WTC11 (cell line): Measurements from ENCODE around the gene HAPLN3. TPM values are rescaled to one million over a fixed set of nuclear protein-coding genes. Genes with fewer than 3 reads are reported as not detected.

Experiments used
- ATAC-seq: fragments of 200-7000 bp; cut with Tn5 transposase; 2 replicates; pipeline ENCODE4 v1.10.0; 2021; ENCODE audit warnings: mild to moderate bottlenecking, moderate library complexity
- CTCF ChIA-PET: fragments of 300-600 bp; sonication (Branson Sonifier 250); formaldehyde crosslinking; loops from one replicate; lab custom pipeline; 2021; ENCODE audit warnings: antibody characterized with exemption; lab: Charles Lee
- POLR2A ChIA-PET: fragments of 350-600 bp; sonication (Branson Sonifier 250); formaldehyde crosslinking; loops from one replicate; lab custom pipeline; 2021; ENCODE audit warnings: antibody characterized with exemption; lab: Charles Lee
- DNase-seq: peaks from one replicate; pipeline ENCODE4 v3.0.0; 2021; ENCODE audit warnings: low spot score
- H3K27ac Mint-ChIP-seq: 2 replicates; pipeline ENCODE4 v1.8.0; 2021; ENCODE audit warnings: mixed read lengths
- H3K27me3 Mint-ChIP-seq: 2 replicates; pipeline ENCODE4 v1.8.0; 2021; ENCODE audit warnings: low read depth, mild to moderate bottlenecking, moderate library complexity, mixed read lengths
- H3K36me3 Mint-ChIP-seq: 2 replicates; pipeline ENCODE4 v1.8.0; 2021; ENCODE audit warnings: mixed read lengths
- H3K4me1 Mint-ChIP-seq: 2 replicates; pipeline ENCODE4 v1.8.0; 2022; ENCODE audit warnings: mixed read lengths
- H3K4me3 Mint-ChIP-seq: 2 replicates; pipeline ENCODE4 v1.8.0; 2021; ENCODE audit warnings: mild to moderate bottlenecking, moderate library complexity, mixed read lengths
- H3K9me3 Mint-ChIP-seq: 2 replicates; pipeline ENCODE4 v1.8.0; 2021; ENCODE audit warnings: mixed read lengths
- KAT7 ChIP-seq: sonication (generic); formaldehyde crosslinking; IDR thresholded peaks from 2 replicates; pipeline ENCODE4 v1.8.1; 2023; ENCODE audit warnings: missing genetic modification reagents, mild to moderate bottlenecking, borderline replicate concordance
- MXD4 ChIP-seq: fragments of 250-450 bp; sonication (Bioruptor Pico); IDR thresholded peaks from 2 replicates; pipeline ENCODE4 v1.8.0; 2021; ENCODE audit warnings: mild to moderate bottlenecking, moderate library complexity, borderline replicate concordance
- NR1H2 ChIP-seq: sonication (generic); formaldehyde crosslinking; IDR thresholded peaks from 2 replicates; pipeline ENCODE4 v1.9.0; 2021; ENCODE audit warnings: mild to moderate bottlenecking, moderate library complexity, missing genetic modification reagents
- SMAD3 ChIP-seq: sonication (generic); formaldehyde crosslinking; IDR thresholded peaks from 2 replicates; pipeline ENCODE4 v1.8.0; 2022; ENCODE audit warnings: missing genetic modification reagents, mild to moderate bottlenecking, borderline replicate concordance
- total RNA-seq: library from RNA; stranded (reverse); gene quantifications from 3 replicates; pipeline ENCODE4 v1.2.3, GENCODE V29; 2021
- TF ChIP-seq, protein P1 (sequence below): sonication (generic); formaldehyde crosslinking; IDR thresholded peaks from 2 replicates; pipeline ENCODE4 v1.8.1; 2022; ENCODE audit warnings: low read depth, mild to moderate bottlenecking, moderate library complexity, missing genetic modification reagents, borderline replicate concordance
- TF ChIP-seq, protein P2 (sequence below): fragments of 250-450 bp; sonication (Bioruptor Pico); IDR thresholded peaks from 2 replicates; pipeline ENCODE4 v1.8.0; 2021; ENCODE audit warnings: mild to moderate bottlenecking
- TF ChIP-seq, protein P3 (sequence below): fragments of 250-450 bp; sonication (Bioruptor Pico); IDR thresholded peaks from 2 replicates; pipeline ENCODE4 v1.9.0; 2021; ENCODE audit warnings: mild to moderate bottlenecking, borderline replicate concordance
- TF ChIP-seq, protein P4 (sequence below): fragments of 250-450 bp; sonication (Bioruptor Pico); IDR thresholded peaks from 2 replicates; pipeline ENCODE4 v1.9.0; 2021; ENCODE audit warnings: moderate library complexity, mild to moderate bottlenecking, inconsistent platforms, borderline replicate concordance
- TF ChIP-seq, protein P5 (sequence below): sonication (generic); formaldehyde crosslinking; IDR thresholded peaks from 2 replicates; pipeline ENCODE4 v1.8.0; 2023; ENCODE audit warnings: missing genetic modification reagents
- TF ChIP-seq, protein P6 (sequence below): sonication (generic); formaldehyde crosslinking; IDR thresholded peaks from 2 replicates; pipeline ENCODE4 v1.8.0; 2022; ENCODE audit warnings: missing genetic modification reagents
- TF ChIP-seq, protein P7 (sequence below): sonication (generic); formaldehyde crosslinking; IDR thresholded peaks from 2 replicates; pipeline ENCODE4 v1.8.0; 2022; ENCODE audit warnings: mild to moderate bottlenecking, missing genetic modification reagents
- TF ChIP-seq, protein P8 (sequence below): sonication (generic); formaldehyde crosslinking; IDR thresholded peaks from 2 replicates; pipeline ENCODE4 v1.8.1; 2023; ENCODE audit warnings: mild to moderate bottlenecking, missing genetic modification reagents, moderate library complexity
- TF ChIP-seq, protein P9 (sequence below): sonication (generic); formaldehyde crosslinking; IDR thresholded peaks from 2 replicates; pipeline ENCODE4 v1.8.1; 2022; ENCODE audit warnings: mild to moderate bottlenecking, moderate library complexity, missing genetic modification reagents
- TF ChIP-seq, protein P10 (sequence below): sonication (generic); formaldehyde crosslinking; IDR thresholded peaks from 2 replicates; pipeline ENCODE4 v1.8.1; 2023; ENCODE audit warnings: mild to moderate bottlenecking, missing genetic modification reagents

The HAPLN3 gene
- total RNA-seq, 1 experiment from 2014 or later = 50.6 TPM

DNA sequence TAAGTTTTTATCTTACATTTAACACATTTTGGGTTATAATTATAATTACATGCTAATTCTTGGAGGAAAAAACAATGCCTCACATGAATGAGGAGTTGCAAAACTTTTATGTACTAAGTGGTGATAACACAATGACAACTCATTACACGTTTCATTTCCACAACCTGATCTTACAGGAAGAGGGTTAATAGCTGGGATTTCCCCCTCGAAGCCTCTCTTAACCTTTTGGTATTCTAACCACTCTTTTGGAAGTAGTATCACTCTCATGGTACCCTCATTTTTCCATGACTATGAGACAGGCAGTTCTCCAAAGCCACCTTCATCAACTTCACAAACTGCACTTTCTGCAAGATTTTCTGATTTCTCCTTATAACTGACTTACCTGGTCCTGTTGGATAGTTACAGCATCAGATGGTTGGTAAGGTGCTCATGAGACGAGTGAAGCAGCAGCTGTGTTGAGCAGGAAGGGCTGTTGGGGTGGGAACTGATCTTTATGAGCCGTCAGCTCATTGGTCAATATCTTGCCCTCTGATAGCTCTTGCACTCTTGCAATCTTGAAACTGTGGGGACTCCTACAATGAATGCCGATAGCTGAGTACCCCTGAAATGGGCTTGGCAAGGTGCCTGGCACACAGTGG lies 50.5 kb downstream of the HAPLN3 start (continued):
- TF ChIP-seq, protein P1, sequence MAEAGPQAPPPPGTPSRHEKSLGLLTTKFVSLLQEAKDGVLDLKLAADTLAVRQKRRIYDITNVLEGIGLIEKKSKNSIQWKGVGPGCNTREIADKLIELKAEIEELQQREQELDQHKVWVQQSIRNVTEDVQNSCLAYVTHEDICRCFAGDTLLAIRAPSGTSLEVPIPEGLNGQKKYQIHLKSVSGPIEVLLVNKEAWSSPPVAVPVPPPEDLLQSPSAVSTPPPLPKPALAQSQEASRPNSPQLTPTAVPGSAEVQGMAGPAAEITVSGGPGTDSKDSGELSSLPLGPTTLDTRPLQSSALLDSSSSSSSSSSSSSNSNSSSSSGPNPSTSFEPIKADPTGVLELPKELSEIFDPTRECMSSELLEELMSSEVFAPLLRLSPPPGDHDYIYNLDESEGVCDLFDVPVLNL (CRISPR knock-in tag) = no peak
- TF ChIP-seq, protein P2, sequence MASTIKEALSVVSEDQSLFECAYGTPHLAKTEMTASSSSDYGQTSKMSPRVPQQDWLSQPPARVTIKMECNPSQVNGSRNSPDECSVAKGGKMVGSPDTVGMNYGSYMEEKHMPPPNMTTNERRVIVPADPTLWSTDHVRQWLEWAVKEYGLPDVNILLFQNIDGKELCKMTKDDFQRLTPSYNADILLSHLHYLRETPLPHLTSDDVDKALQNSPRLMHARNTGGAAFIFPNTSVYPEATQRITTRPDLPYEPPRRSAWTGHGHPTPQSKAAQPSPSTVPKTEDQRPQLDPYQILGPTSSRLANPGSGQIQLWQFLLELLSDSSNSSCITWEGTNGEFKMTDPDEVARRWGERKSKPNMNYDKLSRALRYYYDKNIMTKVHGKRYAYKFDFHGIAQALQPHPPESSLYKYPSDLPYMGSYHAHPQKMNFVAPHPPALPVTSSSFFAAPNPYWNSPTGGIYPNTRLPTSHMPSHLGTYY (CRISPR knock-in tag) = no peak

DNA sequence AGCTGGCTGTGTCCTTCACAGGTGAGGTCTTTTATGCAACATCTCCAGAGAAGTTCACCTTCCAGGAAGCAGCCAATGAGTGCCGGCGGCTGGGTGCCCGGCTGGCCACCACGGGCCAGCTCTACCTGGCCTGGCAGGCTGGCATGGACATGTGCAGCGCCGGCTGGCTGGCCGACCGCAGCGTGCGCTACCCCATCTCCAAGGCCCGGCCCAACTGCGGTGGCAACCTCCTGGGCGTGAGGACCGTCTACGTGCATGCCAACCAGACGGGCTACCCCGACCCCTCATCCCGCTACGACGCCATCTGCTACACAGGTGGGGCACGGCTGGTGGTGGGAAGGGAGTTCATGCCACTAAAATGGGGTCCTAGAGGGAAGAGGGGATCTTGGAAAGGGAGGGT lies 52.0 kb downstream of the HAPLN3 start:
- H3K27ac Mint-ChIP-seq = no peak overlapping the region
- H3K4me1 Mint-ChIP-seq = no peaks in the 10 kb centered on the region
- no peak for DNase-seq
- POLR2A ChIA-PET = no interaction called here
- no peaks in the 10 kb centered on the region for H3K9me3 Mint-ChIP-seq
- TF ChIP-seq, protein P3, sequence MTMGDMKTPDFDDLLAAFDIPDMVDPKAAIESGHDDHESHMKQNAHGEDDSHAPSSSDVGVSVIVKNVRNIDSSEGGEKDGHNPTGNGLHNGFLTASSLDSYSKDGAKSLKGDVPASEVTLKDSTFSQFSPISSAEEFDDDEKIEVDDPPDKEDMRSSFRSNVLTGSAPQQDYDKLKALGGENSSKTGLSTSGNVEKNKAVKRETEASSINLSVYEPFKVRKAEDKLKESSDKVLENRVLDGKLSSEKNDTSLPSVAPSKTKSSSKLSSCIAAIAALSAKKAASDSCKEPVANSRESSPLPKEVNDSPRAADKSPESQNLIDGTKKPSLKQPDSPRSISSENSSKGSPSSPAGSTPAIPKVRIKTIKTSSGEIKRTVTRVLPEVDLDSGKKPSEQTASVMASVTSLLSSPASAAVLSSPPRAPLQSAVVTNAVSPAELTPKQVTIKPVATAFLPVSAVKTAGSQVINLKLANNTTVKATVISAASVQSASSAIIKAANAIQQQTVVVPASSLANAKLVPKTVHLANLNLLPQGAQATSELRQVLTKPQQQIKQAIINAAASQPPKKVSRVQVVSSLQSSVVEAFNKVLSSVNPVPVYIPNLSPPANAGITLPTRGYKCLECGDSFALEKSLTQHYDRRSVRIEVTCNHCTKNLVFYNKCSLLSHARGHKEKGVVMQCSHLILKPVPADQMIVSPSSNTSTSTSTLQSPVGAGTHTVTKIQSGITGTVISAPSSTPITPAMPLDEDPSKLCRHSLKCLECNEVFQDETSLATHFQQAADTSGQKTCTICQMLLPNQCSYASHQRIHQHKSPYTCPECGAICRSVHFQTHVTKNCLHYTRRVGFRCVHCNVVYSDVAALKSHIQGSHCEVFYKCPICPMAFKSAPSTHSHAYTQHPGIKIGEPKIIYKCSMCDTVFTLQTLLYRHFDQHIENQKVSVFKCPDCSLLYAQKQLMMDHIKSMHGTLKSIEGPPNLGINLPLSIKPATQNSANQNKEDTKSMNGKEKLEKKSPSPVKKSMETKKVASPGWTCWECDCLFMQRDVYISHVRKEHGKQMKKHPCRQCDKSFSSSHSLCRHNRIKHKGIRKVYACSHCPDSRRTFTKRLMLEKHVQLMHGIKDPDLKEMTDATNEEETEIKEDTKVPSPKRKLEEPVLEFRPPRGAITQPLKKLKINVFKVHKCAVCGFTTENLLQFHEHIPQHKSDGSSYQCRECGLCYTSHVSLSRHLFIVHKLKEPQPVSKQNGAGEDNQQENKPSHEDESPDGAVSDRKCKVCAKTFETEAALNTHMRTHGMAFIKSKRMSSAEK (CRISPR knock-in tag) = no peak
- H3K4me3 Mint-ChIP-seq = no peak overlapping the region
- no peaks in the 10 kb centered on the region for H3K36me3 Mint-ChIP-seq
- CTCF ChIA-PET = no interaction called here
- no peak for ATAC-seq
- H3K27me3 Mint-ChIP-seq = no peaks in the 10 kb centered on the region; the same call in 1 of the 2 replicates

DNA sequence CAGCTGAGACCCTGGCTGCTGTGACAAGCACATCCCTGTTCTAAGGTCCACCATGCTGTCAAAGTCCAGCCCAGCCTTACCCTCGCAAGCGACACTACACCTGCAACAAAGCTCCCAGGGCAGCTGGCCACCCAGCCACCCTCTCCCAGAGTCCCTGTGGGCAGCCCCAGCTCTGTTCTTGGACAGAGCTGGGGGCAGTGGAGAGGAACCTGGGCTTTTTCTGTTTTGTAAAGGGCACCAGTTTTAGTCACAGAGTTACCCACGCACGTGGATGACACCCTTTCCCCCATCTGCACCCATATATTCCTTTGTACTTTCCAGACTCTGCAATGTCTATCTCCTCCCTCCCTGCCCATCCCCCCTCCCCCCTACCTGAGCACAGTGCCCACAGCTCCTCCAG lies 53.2 kb downstream of the HAPLN3 start:
- DNase-seq (no peak), ATAC-seq (no peak)
- Mint-ChIP-seq H3K4me1 (no peaks in the 10 kb centered on the region), H3K36me3 (no peaks in the 10 kb centered on the region), H3K4me3 (no peak overlapping the region), H3K9me3 (no peaks in the 10 kb centered on the region), H3K27ac (no peak overlapping the region), H3K27me3 (no peaks in the 10 kb centered on the region; the same call in 1 of the 2 replicates)
- ChIA-PET CTCF (interaction anchor here (0.6 to 1.4 kb wide), 5 partner anchors 36 to 365 kb away, joined by 3 to 5 read pairs (median 4); no protein-coding TSS in a partner anchor), POLR2A (no interaction called here)
- TF ChIP-seq MXD4 (CRISPR knock-in tag) (no peak), NR1H2 (CRISPR knock-in tag) (no peak), KAT7 (CRISPR knock-in tag) (no peak), SMAD3 (CRISPR knock-in tag) (no peak)
- TF ChIP-seq, protein P4, sequence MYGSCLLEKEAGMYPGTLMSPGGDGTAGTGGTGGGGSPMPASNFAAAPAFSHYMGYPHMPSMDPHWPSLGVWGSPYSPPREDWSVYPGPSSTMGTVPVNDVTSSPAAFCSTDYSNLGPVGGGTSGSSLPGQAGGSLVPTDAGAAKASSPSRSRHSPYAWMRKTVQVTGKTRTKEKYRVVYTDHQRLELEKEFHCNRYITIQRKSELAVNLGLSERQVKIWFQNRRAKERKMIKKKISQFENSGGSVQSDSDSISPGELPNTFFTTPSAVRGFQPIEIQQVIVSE = no peak
- TF ChIP-seq, protein P5, sequence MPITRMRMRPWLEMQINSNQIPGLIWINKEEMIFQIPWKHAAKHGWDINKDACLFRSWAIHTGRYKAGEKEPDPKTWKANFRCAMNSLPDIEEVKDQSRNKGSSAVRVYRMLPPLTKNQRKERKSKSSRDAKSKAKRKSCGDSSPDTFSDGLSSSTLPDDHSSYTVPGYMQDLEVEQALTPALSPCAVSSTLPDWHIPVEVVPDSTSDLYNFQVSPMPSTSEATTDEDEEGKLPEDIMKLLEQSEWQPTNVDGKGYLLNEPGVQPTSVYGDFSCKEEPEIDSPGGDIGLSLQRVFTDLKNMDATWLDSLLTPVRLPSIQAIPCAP = no peak
- TF ChIP-seq, protein P6, sequence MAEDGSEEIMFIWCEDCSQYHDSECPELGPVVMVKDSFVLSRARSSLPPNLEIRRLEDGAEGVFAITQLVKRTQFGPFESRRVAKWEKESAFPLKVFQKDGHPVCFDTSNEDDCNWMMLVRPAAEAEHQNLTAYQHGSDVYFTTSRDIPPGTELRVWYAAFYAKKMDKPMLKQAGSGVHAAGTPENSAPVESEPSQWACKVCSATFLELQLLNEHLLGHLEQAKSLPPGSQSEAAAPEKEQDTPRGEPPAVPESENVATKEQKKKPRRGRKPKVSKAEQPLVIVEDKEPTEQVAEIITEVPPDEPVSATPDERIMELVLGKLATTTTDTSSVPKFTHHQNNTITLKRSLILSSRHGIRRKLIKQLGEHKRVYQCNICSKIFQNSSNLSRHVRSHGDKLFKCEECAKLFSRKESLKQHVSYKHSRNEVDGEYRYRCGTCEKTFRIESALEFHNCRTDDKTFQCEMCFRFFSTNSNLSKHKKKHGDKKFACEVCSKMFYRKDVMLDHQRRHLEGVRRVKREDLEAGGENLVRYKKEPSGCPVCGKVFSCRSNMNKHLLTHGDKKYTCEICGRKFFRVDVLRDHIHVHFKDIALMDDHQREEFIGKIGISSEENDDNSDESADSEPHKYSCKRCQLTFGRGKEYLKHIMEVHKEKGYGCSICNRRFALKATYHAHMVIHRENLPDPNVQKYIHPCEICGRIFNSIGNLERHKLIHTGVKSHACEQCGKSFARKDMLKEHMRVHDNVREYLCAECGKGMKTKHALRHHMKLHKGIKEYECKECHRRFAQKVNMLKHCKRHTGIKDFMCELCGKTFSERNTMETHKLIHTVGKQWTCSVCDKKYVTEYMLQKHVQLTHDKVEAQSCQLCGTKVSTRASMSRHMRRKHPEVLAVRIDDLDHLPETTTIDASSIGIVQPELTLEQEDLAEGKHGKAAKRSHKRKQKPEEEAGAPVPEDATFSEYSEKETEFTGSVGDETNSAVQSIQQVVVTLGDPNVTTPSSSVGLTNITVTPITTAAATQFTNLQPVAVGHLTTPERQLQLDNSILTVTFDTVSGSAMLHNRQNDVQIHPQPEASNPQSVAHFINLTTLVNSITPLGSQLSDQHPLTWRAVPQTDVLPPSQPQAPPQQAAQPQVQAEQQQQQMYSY = no peak
- TF ChIP-seq, protein P7, sequence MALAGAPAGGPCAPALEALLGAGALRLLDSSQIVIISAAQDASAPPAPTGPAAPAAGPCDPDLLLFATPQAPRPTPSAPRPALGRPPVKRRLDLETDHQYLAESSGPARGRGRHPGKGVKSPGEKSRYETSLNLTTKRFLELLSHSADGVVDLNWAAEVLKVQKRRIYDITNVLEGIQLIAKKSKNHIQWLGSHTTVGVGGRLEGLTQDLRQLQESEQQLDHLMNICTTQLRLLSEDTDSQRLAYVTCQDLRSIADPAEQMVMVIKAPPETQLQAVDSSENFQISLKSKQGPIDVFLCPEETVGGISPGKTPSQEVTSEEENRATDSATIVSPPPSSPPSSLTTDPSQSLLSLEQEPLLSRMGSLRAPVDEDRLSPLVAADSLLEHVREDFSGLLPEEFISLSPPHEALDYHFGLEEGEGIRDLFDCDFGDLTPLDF (CRISPR knock-in tag) = no peak
- TF ChIP-seq, protein P8, sequence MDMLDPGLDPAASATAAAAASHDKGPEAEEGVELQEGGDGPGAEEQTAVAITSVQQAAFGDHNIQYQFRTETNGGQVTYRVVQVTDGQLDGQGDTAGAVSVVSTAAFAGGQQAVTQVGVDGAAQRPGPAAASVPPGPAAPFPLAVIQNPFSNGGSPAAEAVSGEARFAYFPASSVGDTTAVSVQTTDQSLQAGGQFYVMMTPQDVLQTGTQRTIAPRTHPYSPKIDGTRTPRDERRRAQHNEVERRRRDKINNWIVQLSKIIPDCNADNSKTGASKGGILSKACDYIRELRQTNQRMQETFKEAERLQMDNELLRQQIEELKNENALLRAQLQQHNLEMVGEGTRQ (CRISPR knock-in tag) = no peak
- TF ChIP-seq, protein P9, sequence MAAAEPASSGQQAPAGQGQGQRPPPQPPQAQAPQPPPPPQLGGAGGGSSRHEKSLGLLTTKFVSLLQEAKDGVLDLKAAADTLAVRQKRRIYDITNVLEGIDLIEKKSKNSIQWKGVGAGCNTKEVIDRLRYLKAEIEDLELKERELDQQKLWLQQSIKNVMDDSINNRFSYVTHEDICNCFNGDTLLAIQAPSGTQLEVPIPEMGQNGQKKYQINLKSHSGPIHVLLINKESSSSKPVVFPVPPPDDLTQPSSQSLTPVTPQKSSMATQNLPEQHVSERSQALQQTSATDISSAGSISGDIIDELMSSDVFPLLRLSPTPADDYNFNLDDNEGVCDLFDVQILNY = no peak
- TF ChIP-seq, protein P10, sequence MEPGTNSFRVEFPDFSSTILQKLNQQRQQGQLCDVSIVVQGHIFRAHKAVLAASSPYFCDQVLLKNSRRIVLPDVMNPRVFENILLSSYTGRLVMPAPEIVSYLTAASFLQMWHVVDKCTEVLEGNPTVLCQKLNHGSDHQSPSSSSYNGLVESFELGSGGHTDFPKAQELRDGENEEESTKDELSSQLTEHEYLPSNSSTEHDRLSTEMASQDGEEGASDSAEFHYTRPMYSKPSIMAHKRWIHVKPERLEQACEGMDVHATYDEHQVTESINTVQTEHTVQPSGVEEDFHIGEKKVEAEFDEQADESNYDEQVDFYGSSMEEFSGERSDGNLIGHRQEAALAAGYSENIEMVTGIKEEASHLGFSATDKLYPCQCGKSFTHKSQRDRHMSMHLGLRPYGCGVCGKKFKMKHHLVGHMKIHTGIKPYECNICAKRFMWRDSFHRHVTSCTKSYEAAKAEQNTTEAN = no peak
